Mammary epithelial cell (primary cell): ENCODE results near the gene AKR1C2.

Experiments
- CTCF ChIP-seq, 2 donors: IDR thresholded peaks in 1 of 2; conservative IDR thresholded peaks in 1 of 2; 2 replicates each; pipeline ENCODE4 v1.5.1; 2011 to 2012; ENCODE audit warnings: inconsistent platforms in 2 of 2, low read length in 2 of 2, mild to moderate bottlenecking in 2 of 2, control low read depth in 1 of 2, low read depth in 1 of 2; ENCODE audit not compliant: insufficient read depth in 1 of 2; ENCODE audit errors: extremely low read depth in 1 of 2
- EZH2 ChIP-seq: IDR thresholded peaks from 2 replicates; pipeline ENCODE4 v1.6.1; 2012; ENCODE audit warnings: low read length, inconsistent platforms, borderline replicate concordance

DNA sequence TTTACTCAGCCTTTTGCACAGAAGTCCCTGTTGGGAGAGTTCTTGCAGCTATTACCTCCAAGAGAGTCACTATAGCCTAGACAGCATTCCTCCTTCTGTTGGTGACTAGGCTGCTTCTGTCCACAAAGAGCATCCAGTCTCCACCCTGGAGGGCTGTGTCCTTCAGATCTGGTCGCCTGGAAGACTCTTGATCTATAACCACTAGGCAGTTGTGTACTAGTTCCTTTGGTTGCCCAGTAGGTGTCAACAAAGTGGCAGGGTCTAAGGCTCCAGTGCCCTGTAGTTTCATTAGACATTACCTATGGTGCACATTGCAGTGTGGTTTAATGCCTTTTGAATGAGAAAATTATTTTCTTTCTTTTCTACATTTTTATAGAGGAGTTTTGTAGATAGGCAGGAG lies 11.3 kb upstream of the AKR1C2 start:
- TF ChIP-seq CTCF (conservative IDR thresholded peaks at IDR 0.05 in 1 of 2, IDR thresholded peaks at IDR 0.05 in 1 of 2; ENCODE audit: extremely low read depth in 1 of 2, insufficient read depth in 1 of 2, low read depth in 1 of 2, low read length in 2 of 2): peak; percentile 16 to 43
- TF ChIP-seq EZH2: no peak
